Activated B cell treated with CpG ODN at 0.5 μM for 24 hours (primary cell): ENCODE results near the gene CSMD2. TPM values are rescaled to one million over a fixed set of nuclear protein-coding genes. Genes with fewer than 3 reads are reported as not detected.

Experiments used
- ATAC-seq: fragments of 200-7000 bp; cut with Tn5 transposase; one replicate; pipeline ENCODE4 v1.10.0; 2021; ENCODE audit warnings: low read depth, mild to moderate bottlenecking, moderate library complexity
- CTCF ChIA-PET: fragments of 350-600 bp; sonication (Branson Sonifier 250); formaldehyde crosslinking; loops from one replicate; lab custom pipeline; 2021; ENCODE audit warnings: antibody characterized with exemption; lab: Charles Lee
- POLR2A ChIA-PET: fragments of 350-600 bp; sonication (Branson Sonifier 250); formaldehyde crosslinking; loops from one replicate; lab custom pipeline; 2021; ENCODE audit warnings: antibody characterized with exemption; lab: Charles Lee
- DNase-seq: peaks from one replicate; pipeline ENCODE4 v3.0.0; 2022
- H3K27ac Mint-ChIP-seq: one replicate; pipeline ENCODE4 v1.8.0; 2020; ENCODE audit warnings: mixed read lengths
- H3K27me3 Mint-ChIP-seq: one replicate; pipeline ENCODE4 v1.8.0; 2021; ENCODE audit warnings: mixed read lengths
- H3K36me3 Mint-ChIP-seq: one replicate; pipeline ENCODE4 v1.8.0; 2021; ENCODE audit warnings: low read depth, mixed read lengths
- H3K4me1 Mint-ChIP-seq: one replicate; pipeline ENCODE4 v1.8.0; 2021; ENCODE audit warnings: mixed read lengths
- H3K4me3 Mint-ChIP-seq: one replicate; pipeline ENCODE4 v1.8.0; 2020; ENCODE audit warnings: mild to moderate bottlenecking, mixed read lengths
- H3K9me3 Mint-ChIP-seq: one replicate; pipeline ENCODE4 v1.8.0; 2020; ENCODE audit warnings: mixed read lengths
- intact Hi-C: fragments of 100-400 bp; cut with micrococcal nuclease; formaldehyde crosslinking; loops from one replicate; pipeline ENCODE4 v1.15.1; 2024
- total RNA-seq: library from RNA; stranded (reverse); gene quantifications from 2 replicates; pipeline ENCODE4 v1.2.3, GENCODE V29; 2022
- TF ChIP-seq, protein P1 (sequence below): fragments of 200-600 bp; IDR thresholded peaks from one replicate; pipeline ENCODE4 v1.8.0; 2022; ENCODE audit warnings: antibody characterized with exemption, mild to moderate bottlenecking

CSMD2 gene
- total RNA-seq, 1 donor from 2014 or later, result not detected

DNA sequence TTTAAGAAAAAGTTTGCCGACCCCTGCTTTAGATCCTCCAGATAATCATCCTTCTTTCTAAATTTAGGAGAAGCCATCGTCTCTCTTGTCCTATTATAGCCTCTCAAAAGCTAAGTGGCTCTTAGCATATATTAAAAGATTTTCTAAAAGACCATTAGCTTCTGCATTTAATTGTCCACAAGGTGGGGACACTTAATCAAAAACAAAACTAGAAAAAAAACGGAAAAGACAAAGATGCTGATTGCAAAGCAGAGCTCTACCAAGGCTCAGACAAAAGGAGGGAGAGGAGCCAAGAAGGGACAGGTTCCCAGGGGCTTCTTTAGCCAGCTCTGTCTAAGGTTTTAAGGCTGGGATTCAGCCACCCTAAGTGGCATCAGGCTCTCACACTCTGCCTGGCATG, 429.4 kb downstream of the CSMD2 start:
- Mint-ChIP-seq H3K27me3 (peaks cover 8% of the 10 kb centered on the region), H3K4me1 (no peaks in the 10 kb centered on the region), H3K4me3 (no peak overlapping the region), H3K27ac (no peak overlapping the region), H3K9me3 (no peaks in the 10 kb centered on the region), H3K36me3 (no peaks in the 10 kb centered on the region)
- DNase-seq (no peak), ATAC-seq (no peak)
- intact Hi-C loops, result no loop called here
- TF ChIP-seq, protein P1, sequence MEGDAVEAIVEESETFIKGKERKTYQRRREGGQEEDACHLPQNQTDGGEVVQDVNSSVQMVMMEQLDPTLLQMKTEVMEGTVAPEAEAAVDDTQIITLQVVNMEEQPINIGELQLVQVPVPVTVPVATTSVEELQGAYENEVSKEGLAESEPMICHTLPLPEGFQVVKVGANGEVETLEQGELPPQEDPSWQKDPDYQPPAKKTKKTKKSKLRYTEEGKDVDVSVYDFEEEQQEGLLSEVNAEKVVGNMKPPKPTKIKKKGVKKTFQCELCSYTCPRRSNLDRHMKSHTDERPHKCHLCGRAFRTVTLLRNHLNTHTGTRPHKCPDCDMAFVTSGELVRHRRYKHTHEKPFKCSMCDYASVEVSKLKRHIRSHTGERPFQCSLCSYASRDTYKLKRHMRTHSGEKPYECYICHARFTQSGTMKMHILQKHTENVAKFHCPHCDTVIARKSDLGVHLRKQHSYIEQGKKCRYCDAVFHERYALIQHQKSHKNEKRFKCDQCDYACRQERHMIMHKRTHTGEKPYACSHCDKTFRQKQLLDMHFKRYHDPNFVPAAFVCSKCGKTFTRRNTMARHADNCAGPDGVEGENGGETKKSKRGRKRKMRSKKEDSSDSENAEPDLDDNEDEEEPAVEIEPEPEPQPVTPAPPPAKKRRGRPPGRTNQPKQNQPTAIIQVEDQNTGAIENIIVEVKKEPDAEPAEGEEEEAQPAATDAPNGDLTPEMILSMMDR, result no peak
- ChIA-PET CTCF (no interaction called here), POLR2A (no interaction called here)

DNA sequence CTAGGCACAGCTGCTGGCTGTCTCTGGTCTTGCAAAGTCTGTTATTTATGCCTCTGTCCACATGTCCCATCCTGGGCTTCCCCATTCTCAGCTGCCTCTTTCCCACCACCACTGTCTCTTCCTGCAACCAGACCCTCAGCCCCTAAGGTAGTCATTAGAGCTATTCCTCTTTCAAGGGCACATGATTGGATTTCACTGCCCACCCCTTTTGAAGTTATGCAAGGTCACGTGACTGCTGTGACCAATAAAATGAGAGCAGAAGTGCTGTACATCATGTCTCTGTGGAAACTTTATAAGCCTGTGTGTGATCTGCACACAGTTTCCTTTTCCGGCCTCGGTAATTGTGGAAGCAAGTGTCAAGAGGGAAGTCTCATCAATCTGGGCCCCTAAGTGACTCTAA, 437.7 kb downstream of the CSMD2 start:
- POLR2A ChIA-PET, result no interaction called here
- TF ChIP-seq, protein P1, result no peak
- H3K9me3 Mint-ChIP-seq, result no peaks in the 10 kb centered on the region
- H3K36me3 Mint-ChIP-seq, result no peaks in the 10 kb centered on the region
- intact Hi-C loops, result no loop called here
- CTCF ChIA-PET, result no interaction called here
- H3K27ac Mint-ChIP-seq, result no peak overlapping the region
- no peaks in the 10 kb centered on the region for H3K4me1 Mint-ChIP-seq
- ATAC-seq (no peak), DNase-seq (no peak)
- H3K27me3 Mint-ChIP-seq, result peaks cover 8% of the 10 kb centered on the region
- H3K4me3 Mint-ChIP-seq, result no peak overlapping the region

DNA sequence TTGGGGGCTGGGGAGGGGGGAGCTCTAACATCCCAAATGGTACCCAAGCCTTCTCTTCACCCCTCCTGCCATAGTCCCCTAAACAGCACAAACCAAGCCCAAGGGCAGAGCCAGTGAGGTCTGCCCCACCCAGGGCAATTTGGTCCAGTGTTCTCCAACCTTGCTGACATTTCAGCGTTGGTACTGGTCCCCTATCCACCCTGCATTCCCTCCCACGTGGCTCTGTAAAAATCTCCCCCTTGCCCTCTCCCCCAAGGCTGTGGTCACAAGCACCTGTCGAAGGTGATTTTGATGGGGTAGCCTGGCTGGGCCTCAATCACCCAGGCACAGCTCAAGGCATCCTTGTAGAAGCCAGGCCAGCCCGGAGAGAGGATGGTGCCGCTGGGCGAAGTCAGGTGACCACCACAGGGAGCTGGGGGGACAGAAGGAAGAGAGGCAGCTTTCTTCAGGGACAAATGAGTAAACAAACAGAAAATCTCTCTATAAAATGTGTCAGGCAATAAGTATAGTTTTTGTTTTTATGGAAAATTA, 438.7 kb downstream of the CSMD2 start:
- intact Hi-C loops, result no loop called here
- POLR2A ChIA-PET, result no interaction called here
- CTCF ChIA-PET, result no interaction called here

DNA sequence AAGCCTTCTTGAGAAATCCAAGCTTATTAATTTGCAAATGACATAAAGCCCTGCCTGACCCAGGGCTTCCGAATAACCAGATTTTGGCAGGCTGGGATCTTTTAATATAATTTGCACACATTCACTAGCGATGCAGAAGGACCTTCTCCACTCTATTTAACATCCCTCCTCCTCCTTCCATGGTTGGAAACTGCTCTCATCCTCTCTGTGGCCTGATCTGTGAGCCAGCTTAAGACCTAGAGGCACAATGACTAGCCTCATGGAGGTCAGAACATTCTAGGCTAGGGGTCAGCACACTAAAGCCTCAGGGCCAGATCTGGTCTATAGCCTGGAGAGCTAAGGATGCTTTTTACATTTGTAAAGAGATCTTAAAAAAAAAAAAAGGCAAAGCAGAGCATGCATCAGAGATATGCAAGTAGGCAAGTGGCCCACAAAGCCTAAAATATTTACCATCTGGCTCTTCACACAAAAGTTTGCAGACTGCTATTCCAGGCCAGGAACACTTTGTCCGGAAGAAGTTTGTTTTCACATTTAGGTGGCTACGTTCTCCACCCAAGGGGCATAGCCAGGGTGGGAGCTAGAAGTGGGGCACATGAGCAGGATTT, 439.4 kb downstream of the CSMD2 start:
- no peak for ATAC-seq
- H3K27me3 Mint-ChIP-seq, result peaks cover 8% of the 10 kb centered on the region
- H3K27ac Mint-ChIP-seq, result no peak overlapping the region
- DNase-seq, result no peak
- POLR2A ChIA-PET, result no interaction called here
- no peaks in the 10 kb centered on the region for H3K36me3 Mint-ChIP-seq
- no peaks in the 10 kb centered on the region for H3K9me3 Mint-ChIP-seq
- no peaks in the 10 kb centered on the region for H3K4me1 Mint-ChIP-seq
- CTCF ChIA-PET, result no interaction called here
- TF ChIP-seq, protein P1, result no peak
- intact Hi-C loops, result no loop called here
- no peak overlapping the region for H3K4me3 Mint-ChIP-seq

More for the DNA sequence above, 438.7 kb downstream of the CSMD2 start:
- Mint-ChIP-seq H3K4me3 (no peak overlapping the region), H3K27ac (no peak overlapping the region), H3K4me1 (no peaks in the 10 kb centered on the region), H3K9me3 (no peaks in the 10 kb centered on the region), H3K27me3 (peaks cover 8% of the 10 kb centered on the region), H3K36me3 (no peaks in the 10 kb centered on the region)
- no peak for DNase-seq
- no peak for ATAC-seq
- TF ChIP-seq, protein P1, result no peak

DNA sequence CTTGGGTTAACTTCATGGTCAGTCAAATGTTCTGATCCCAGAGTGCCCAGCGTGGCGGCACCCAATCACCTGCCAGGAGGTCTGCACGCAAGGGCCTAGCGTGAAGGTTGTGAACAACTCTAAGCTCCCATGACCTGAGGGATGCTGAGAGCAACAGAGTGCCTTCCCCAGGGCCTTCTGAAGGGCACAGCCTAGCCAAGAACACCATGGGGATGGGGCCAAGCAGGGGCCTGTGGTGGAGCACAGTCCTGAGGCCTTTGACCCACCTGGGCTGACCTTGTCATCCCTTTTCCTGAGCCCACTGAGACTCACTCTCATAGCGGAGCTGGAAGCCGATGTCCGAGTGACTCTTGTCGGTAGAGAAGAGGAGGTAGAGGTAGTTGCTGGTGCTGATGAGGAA, 440.0 kb downstream of the CSMD2 start:
- CTCF ChIA-PET, result no interaction called here
- Mint-ChIP-seq H3K27ac (no peak overlapping the region), H3K36me3 (no peaks in the 10 kb centered on the region), H3K4me3 (no peak overlapping the region), H3K9me3 (no peaks in the 10 kb centered on the region), H3K27me3 (peaks cover 7% of the 10 kb centered on the region), H3K4me1 (no peaks in the 10 kb centered on the region)
- TF ChIP-seq, protein P1, result no peak
- POLR2A ChIA-PET, result no interaction called here
- ATAC-seq (no peak), DNase-seq (no peak)
- intact Hi-C loops, result no loop called here
